ENCODE results near the gene EXPH5. TPM values are rescaled to one million over a fixed set of nuclear protein-coding genes. Genes with fewer than 3 reads are reported as not detected.

Gene EXPH5
- total and polyA plus RNA-seq, 9 donors: 0.12 to 5.7 (median 2.1) TPM

GRCh38 chr11:108562746-108563581, 30.6 kb downstream of the EXPH5 start:
- H3K9me3 ChIP-seq: no peaks in the 10 kb centered on the region
- H3K36me3 ChIP-seq: no peaks in the 10 kb centered on the region
- 88 to 90% (median 90%) methylated on average over 5 of the region's 5 CpGs for whole genome bisulfite sequencing, 3 donors
- H3K27ac ChIP-seq: no peak overlapping the region
- intact Hi-C loops (cut with DNase I): no loop called here
- no peaks in the 10 kb centered on the region for H3K4me1 ChIP-seq (ENCODE audit: insufficient read depth)
- H3K27me3 ChIP-seq: no peaks in the 10 kb centered on the region
- DNase-seq: no peak
- TF ChIP-seq EP300 (IDR thresholded peaks at IDR 0.05) (no peak), POLR2A (IDR thresholded peaks at IDR 0.05) (no peak), CTCF (IDR thresholded peaks at IDR 0.05) (no peak)
- no peak overlapping the region for H3K4me3 ChIP-seq

GRCh38 chr11:108561535-108561991, 32.0 kb downstream of the EXPH5 start:
- H3K36me3 ChIP-seq: no peaks in the 10 kb centered on the region
- intact Hi-C loops (cut with DNase I): no loop called here
- no peaks in the 10 kb centered on the region for H3K27me3 ChIP-seq
- TF ChIP-seq POLR2A (IDR thresholded peaks at IDR 0.05) (no peak), CTCF (IDR thresholded peaks at IDR 0.05) (no peak), EP300 (IDR thresholded peaks at IDR 0.05) (no peak)
- no peak overlapping the region for H3K4me3 ChIP-seq
- H3K9me3 ChIP-seq: no peaks in the 10 kb centered on the region
- no peak overlapping the region for H3K27ac ChIP-seq
- no peak for DNase-seq
- no peaks in the 10 kb centered on the region for H3K4me1 ChIP-seq (ENCODE audit: insufficient read depth)
- WGBS, 3 donors: 26 to 34% (median 32%) methylated on average over 3 of the region's 3 CpGs

GRCh38 chr11:108559904-108560303, 33.7 kb downstream of the EXPH5 start:
- H3K4me3 ChIP-seq: no peak overlapping the region
- no peaks in the 10 kb centered on the region for H3K4me1 ChIP-seq (ENCODE audit: insufficient read depth)
- H3K27ac ChIP-seq: no peak overlapping the region
- no peaks in the 10 kb centered on the region for H3K36me3 ChIP-seq
- no peaks in the 10 kb centered on the region for H3K27me3 ChIP-seq
- H3K9me3 ChIP-seq: no peaks in the 10 kb centered on the region
- TF ChIP-seq EP300 (IDR thresholded peaks at IDR 0.05): no peak
- no peak for TF ChIP-seq CTCF (IDR thresholded peaks at IDR 0.05)
- WGBS, 3 donors: 11 to 22% (median 12%) methylated on average over 2 of the region's 2 CpGs
- intact Hi-C loops (cut with DNase I): no loop called here
- DNase-seq: no peak

- TF ChIP-seq CTCF (IDR thresholded peaks at IDR 0.05) (no peak), EP300 (IDR thresholded peaks at IDR 0.05) (no peak), POLR2A (IDR thresholded peaks at IDR 0.05) (no peak)
- no peaks in the 10 kb centered on the region for H3K27me3 ChIP-seq
- intact Hi-C loops (cut with DNase I): no loop called here
- no peaks in the 10 kb centered on the region for H3K4me1 ChIP-seq (ENCODE audit: insufficient read depth)
- no peak for DNase-seq
- no peak overlapping the region for H3K27ac ChIP-seq
- H3K4me3 ChIP-seq: no peak overlapping the region
- 8 to 13% (median 12%) methylated on average over 2 of the region's 2 CpGs for WGBS, 3 donors
- no peaks in the 10 kb centered on the region for H3K9me3 ChIP-seq
- no peaks in the 10 kb centered on the region for H3K36me3 ChIP-seq
These were observed 34.2 kb downstream of the EXPH5 start for GRCh38 chr11:108559340-108559739.
